GM12878 (cell line): ENCODE data around the gene CMAS. TPM values are rescaled to one million over a fixed set of nuclear protein-coding genes. Genes with fewer than 3 reads are reported as not detected.

Experiments
- ATF7 ChIP-seq: fragments of 450-650 bp; IDR thresholded peaks from 2 replicates; pipeline ENCODE4 v1.6.1; 2016; ENCODE audit warnings: low read depth, mild to moderate bottlenecking
- BACH1 ChIP-seq: fragments of 450-650 bp; IDR thresholded peaks from 2 replicates; pipeline ENCODE4 v1.6.1; 2017; ENCODE audit warnings: mild to moderate bottlenecking, borderline replicate concordance
- CBX3 ChIP-seq: fragments of 200-600 bp; sonication (generic); IDR thresholded peaks from 2 replicates; pipeline ENCODE4 v1.6.1; 2016; ENCODE audit warnings: low read depth, borderline replicate concordance
- EED ChIP-seq: sonication (generic); IDR thresholded peaks from 2 replicates; pipeline ENCODE4 v1.6.1; 2016; ENCODE audit warnings: antibody characterized with exemption, low read depth
- GABPA ChIP-seq: IDR thresholded peaks from 2 replicates; pipeline ENCODE4 v1.6.1; 2014; ENCODE audit warnings: antibody characterized with exemption, low read depth, mild to moderate bottlenecking, inconsistent platforms
- KAT2A ChIP-seq: conservative IDR thresholded peaks from 2 replicates; pipeline ENCODE4 v1.6.1; 2011; ENCODE audit warnings: low read depth, low read length; ENCODE audit not compliant: control insufficient read depth
- MTA2 ChIP-seq: fragments of 450-650 bp; IDR thresholded peaks from 2 replicates; pipeline ENCODE4 v1.6.1; 2016; ENCODE audit warnings: low read depth, mild to moderate bottlenecking, moderate library complexity
- RB1 ChIP-seq: fragments of 450-650 bp; formaldehyde crosslinking; IDR thresholded peaks from 2 replicates; pipeline ENCODE4 v1.6.1; 2017; ENCODE audit warnings: mild to moderate bottlenecking, borderline replicate concordance
- RCOR1 ChIP-seq: conservative IDR thresholded peaks from 2 replicates; pipeline ENCODE4 v1.6.1; 2012; ENCODE audit warnings: low read depth, low read length, improper control_type of control experiment
- SMC3 ChIP-seq: IDR thresholded peaks from 2 replicates; pipeline ENCODE4 v1.6.1; 2011; ENCODE audit warnings: low read length, improper control_type of control experiment, borderline replicate concordance
- TBL1XR1 ChIP-seq: IDR thresholded peaks from 2 replicates; pipeline ENCODE4 v1.6.1; 2012; ENCODE audit warnings: low read depth, low read length, improper control_type of control experiment
- ZNF217 ChIP-seq: fragments of 450-650 bp; IDR thresholded peaks from 2 replicates; pipeline ENCODE4 v1.6.1; 2017; ENCODE audit warnings: antibody characterized with exemption, mild to moderate bottlenecking
- polyA plus RNA-seq, 11 experiments: library from polyadenylated mRNA; depleted of rRNA in 4 of 11; unstranded in 6 of 11; stranded (reverse) in 5 of 11; fragments of >200 nt; fragmentation: Nextera tagmentation in 4 of 11; fragmentation: Illumina TruSeq in 1 of 11; extraction: Ambion mirVana in 4 of 11; extraction: Trizol in 1 of 11; gene quantifications; 1 replicate in 1 of 11; 2 replicates in 10 of 11; pipeline versions ENCODE4 v1.2.1 to v1.2.3, GENCODE V29; 2011 to 2016; ENCODE audit warnings: inconsistent platforms in 2 of 11, missing spikeins in 2 of 11, low read depth in 1 of 11
- total RNA-seq, 4 experiments: library from RNA; depleted of rRNA in 3 of 4; stranded (reverse); fragments of >200 nt in 3 of 4; fragmentation: Illumina TruSeq in 1 of 4; extraction: Trizol in 1 of 4; gene quantifications; 2 replicates each; pipeline versions ENCODE4 v1.2.1 to v1.2.3, GENCODE V29; 2013 to 2021
- TF ChIP-seq, protein P1 (sequence below), 3 experiments: IDR thresholded peaks in 2 of 3; conservative IDR thresholded peaks in 1 of 3; 2 replicates each; pipeline ENCODE4 v1.5.1; 2011; ENCODE audit warnings: low read depth in 3 of 3, low read length in 3 of 3, mild to moderate bottlenecking in 3 of 3, control low read depth in 2 of 3, moderate library complexity in 2 of 3, inconsistent platforms in 1 of 3, mixed read lengths in 1 of 3; ENCODE audit not compliant: control insufficient read depth in 2 of 3, insufficient read depth in 1 of 3; ENCODE audit errors: extremely low read depth in 1 of 3
- TF ChIP-seq, protein P2 (sequence below): fragments of 450-650 bp; conservative IDR thresholded peaks from 2 replicates; pipeline ENCODE4 v1.6.1; 2017; ENCODE audit warnings: mild to moderate bottlenecking, moderate library complexity
- TF ChIP-seq, protein P3 (sequence below): IDR thresholded peaks from 2 replicates; pipeline ENCODE4 v1.6.1; 2011; ENCODE audit warnings: low read depth, low read length, improper control_type of control experiment, borderline replicate concordance
- TF ChIP-seq, protein P4 (sequence below): fragments of 450-650 bp; IDR thresholded peaks from 2 replicates; pipeline ENCODE4 v1.6.1; 2016; ENCODE audit warnings: mild to moderate bottlenecking, moderate library complexity, borderline replicate concordance
- TF ChIP-seq, protein P5 (sequence below): fragments of 150-350 bp; IDR thresholded peaks from 2 replicates; pipeline ENCODE4 v1.6.1; 2016; ENCODE audit warnings: low read depth, low read length

Gene CMAS
- total and polyA plus RNA-seq, 10 of the 15 experiments (the other 5 are each of a cell fraction or from before 2014, with no cell fraction given): 12.9 to 73.2 (median 30.8) TPM

DNA sequence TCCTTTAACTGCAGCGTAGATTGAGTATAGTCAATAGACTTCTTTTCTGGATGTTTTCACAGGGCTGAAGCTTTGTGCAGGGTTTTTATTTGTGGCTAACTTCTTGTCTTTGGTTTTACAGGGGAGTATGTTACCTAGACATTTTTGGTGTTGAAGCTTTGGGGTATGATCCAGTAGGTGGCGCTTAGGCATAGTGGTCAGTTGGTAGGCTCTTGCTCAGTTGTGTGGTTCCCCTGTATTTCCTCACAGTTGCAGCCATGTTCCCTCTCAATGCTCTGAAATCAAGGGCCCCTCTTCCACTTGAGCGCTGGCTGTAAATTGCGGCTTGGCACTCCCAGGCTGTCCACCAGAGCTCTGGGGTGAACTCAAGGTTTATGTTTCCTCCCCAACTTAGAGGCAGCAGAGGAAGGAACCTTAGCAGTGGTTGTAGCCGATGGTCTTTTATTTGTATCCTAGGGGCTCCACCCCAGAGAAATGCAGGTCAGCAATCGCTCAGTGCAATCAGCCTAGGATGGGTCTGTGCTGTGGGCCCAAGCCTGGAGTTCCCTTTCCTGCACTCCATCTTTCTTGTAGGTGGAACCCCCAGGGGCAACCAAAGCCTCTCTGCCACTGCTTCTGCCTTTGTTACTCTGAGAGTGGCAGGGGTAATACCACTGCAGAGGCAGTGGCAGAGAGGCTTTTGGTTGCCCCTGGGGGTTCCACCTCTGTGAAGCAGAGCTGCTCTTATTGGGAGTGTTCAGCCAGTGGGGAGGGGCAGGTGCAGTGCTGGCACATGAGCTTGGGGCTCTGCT is 55.1 kb downstream of the CMAS start (continued):
- TF ChIP-seq, protein P1, sequence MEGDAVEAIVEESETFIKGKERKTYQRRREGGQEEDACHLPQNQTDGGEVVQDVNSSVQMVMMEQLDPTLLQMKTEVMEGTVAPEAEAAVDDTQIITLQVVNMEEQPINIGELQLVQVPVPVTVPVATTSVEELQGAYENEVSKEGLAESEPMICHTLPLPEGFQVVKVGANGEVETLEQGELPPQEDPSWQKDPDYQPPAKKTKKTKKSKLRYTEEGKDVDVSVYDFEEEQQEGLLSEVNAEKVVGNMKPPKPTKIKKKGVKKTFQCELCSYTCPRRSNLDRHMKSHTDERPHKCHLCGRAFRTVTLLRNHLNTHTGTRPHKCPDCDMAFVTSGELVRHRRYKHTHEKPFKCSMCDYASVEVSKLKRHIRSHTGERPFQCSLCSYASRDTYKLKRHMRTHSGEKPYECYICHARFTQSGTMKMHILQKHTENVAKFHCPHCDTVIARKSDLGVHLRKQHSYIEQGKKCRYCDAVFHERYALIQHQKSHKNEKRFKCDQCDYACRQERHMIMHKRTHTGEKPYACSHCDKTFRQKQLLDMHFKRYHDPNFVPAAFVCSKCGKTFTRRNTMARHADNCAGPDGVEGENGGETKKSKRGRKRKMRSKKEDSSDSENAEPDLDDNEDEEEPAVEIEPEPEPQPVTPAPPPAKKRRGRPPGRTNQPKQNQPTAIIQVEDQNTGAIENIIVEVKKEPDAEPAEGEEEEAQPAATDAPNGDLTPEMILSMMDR (IDR thresholded peaks at IDR 0.05 in 2 of 3, conservative IDR thresholded peaks at IDR 0.05 in 1 of 3; ENCODE audit: control insufficient read depth in 2 of 3, extremely low read depth in 1 of 3, insufficient read depth in 1 of 3, low read depth in 3 of 3, low read length in 3 of 3): peak; percentile 49 to 58 (median 56); a peak in 5 of 6 replicates
- no peak for TF ChIP-seq RCOR1
- TF ChIP-seq, protein P2, sequence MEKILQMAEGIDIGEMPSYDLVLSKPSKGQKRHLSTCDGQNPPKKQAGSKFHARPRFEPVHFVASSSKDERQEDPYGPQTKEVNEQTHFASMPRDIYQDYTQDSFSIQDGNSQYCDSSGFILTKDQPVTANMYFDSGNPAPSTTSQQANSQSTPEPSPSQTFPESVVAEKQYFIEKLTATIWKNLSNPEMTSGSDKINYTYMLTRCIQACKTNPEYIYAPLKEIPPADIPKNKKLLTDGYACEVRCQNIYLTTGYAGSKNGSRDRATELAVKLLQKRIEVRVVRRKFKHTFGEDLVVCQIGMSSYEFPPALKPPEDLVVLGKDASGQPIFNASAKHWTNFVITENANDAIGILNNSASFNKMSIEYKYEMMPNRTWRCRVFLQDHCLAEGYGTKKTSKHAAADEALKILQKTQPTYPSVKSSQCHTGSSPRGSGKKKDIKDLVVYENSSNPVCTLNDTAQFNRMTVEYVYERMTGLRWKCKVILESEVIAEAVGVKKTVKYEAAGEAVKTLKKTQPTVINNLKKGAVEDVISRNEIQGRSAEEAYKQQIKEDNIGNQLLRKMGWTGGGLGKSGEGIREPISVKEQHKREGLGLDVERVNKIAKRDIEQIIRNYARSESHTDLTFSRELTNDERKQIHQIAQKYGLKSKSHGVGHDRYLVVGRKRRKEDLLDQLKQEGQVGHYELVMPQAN: no peak
- no peak for TF ChIP-seq TBL1XR1
- TF ChIP-seq, protein P3, sequence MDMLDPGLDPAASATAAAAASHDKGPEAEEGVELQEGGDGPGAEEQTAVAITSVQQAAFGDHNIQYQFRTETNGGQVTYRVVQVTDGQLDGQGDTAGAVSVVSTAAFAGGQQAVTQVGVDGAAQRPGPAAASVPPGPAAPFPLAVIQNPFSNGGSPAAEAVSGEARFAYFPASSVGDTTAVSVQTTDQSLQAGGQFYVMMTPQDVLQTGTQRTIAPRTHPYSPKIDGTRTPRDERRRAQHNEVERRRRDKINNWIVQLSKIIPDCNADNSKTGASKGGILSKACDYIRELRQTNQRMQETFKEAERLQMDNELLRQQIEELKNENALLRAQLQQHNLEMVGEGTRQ: no peak
- TF ChIP-seq, protein P4, sequence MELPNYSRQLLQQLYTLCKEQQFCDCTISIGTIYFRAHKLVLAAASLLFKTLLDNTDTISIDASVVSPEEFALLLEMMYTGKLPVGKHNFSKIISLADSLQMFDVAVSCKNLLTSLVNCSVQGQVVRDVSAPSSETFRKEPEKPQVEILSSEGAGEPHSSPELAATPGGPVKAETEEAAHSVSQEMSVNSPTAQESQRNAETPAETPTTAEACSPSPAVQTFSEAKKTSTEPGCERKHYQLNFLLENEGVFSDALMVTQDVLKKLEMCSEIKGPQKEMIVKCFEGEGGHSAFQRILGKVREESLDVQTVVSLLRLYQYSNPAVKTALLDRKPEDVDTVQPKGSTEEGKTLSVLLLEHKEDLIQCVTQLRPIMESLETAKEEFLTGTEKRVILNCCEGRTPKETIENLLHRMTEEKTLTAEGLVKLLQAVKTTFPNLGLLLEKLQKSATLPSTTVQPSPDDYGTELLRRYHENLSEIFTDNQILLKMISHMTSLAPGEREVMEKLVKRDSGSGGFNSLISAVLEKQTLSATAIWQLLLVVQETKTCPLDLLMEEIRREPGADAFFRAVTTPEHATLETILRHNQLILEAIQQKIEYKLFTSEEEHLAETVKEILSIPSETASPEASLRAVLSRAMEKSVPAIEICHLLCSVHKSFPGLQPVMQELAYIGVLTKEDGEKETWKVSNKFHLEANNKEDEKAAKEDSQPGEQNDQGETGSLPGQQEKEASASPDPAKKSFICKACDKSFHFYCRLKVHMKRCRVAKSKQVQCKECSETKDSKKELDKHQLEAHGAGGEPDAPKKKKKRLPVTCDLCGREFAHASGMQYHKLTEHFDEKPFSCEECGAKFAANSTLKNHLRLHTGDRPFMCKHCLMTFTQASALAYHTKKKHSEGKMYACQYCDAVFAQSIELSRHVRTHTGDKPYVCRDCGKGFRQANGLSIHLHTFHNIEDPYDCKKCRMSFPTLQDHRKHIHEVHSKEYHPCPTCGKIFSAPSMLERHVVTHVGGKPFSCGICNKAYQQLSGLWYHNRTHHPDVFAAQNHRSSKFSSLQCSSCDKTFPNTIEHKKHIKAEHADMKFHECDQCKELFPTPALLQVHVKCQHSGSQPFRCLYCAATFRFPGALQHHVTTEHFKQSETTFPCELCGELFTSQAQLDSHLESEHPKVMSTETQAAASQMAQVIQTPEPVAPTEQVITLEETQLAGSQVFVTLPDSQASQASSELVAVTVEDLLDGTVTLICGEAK: no peak
- TF ChIP-seq GABPA: no peak
- TF ChIP-seq CBX3: no peak
- no peak for TF ChIP-seq EED
- no peak for TF ChIP-seq MTA2
- TF ChIP-seq SMC3: peak; percentile 78; the same call in 1 of the 2 replicates
- no peak for TF ChIP-seq KAT2A
- TF ChIP-seq ZNF217: no peak
- no peak for TF ChIP-seq ATF7
- TF ChIP-seq RB1: no peak
- TF ChIP-seq, protein P5, sequence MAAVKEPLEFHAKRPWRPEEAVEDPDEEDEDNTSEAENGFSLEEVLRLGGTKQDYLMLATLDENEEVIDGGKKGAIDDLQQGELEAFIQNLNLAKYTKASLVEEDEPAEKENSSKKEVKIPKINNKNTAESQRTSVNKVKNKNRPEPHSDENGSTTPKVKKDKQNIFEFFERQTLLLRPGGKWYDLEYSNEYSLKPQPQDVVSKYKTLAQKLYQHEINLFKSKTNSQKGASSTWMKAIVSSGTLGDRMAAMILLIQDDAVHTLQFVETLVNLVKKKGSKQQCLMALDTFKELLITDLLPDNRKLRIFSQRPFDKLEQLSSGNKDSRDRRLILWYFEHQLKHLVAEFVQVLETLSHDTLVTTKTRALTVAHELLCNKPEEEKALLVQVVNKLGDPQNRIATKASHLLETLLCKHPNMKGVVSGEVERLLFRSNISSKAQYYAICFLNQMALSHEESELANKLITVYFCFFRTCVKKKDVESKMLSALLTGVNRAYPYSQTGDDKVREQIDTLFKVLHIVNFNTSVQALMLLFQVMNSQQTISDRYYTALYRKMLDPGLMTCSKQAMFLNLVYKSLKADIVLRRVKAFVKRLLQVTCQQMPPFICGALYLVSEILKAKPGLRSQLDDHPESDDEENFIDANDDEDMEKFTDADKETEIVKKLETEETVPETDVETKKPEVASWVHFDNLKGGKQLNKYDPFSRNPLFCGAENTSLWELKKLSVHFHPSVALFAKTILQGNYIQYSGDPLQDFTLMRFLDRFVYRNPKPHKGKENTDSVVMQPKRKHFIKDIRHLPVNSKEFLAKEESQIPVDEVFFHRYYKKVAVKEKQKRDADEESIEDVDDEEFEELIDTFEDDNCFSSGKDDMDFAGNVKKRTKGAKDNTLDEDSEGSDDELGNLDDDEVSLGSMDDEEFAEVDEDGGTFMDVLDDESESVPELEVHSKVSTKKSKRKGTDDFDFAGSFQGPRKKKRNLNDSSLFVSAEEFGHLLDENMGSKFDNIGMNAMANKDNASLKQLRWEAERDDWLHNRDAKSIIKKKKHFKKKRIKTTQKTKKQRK: no peak
- TF ChIP-seq BACH1: no peak
